Neuronal stem cell (in vitro differentiated cells): ENCODE data around the gene NATD1.

Experiments
- DNase-seq: peaks from one replicate; pipeline ENCODE4 v3.0.0-alpha.2; 2013; ENCODE audit warnings: low spot score
- H2AFZ ChIP-seq: one replicate; pipeline ENCODE4 v1.6.1; 2013; ENCODE audit warnings: mild to moderate bottlenecking, low read length, inconsistent platforms
- H2AK5ac ChIP-seq: 2 replicates; pipeline ENCODE4 v1.6.1; 2013; ENCODE audit warnings: low read depth, mild to moderate bottlenecking, inconsistent platforms, low read length, moderate library complexity, mixed read lengths
- H2BK120ac ChIP-seq: 2 replicates; pipeline ENCODE4 v1.6.1; 2013; ENCODE audit warnings: low read depth, mild to moderate bottlenecking, inconsistent platforms, low read length, moderate library complexity, mixed read lengths
- H2BK12ac ChIP-seq: one replicate; pipeline ENCODE4 v1.6.1; 2013; ENCODE audit warnings: low read length, inconsistent platforms
- H2BK15ac ChIP-seq: 2 replicates; pipeline ENCODE4 v1.6.1; 2013; ENCODE audit warnings: mild to moderate bottlenecking, low read length, inconsistent platforms, mixed read lengths
- H2BK5ac ChIP-seq: one replicate; pipeline ENCODE4 v1.6.1; 2013; ENCODE audit warnings: inconsistent platforms, mild to moderate bottlenecking, low read length, moderate library complexity
- H3K14ac ChIP-seq: one replicate; pipeline ENCODE4 v1.6.1; 2013; ENCODE audit warnings: low read length, inconsistent platforms
- H3K18ac ChIP-seq: 2 replicates; pipeline ENCODE4 v1.6.1; 2013; ENCODE audit warnings: low read length, inconsistent platforms
- H3K23ac ChIP-seq: 2 replicates; pipeline ENCODE4 v1.6.1; 2013; ENCODE audit warnings: low read depth, mild to moderate bottlenecking, mixed read lengths, low read length, inconsistent platforms; ENCODE audit not compliant: poor library complexity
- H3K27ac ChIP-seq: replicated peaks from 3 replicates; pipeline ENCODE4 v1.5.1; 2013; ENCODE audit warnings: low read length, inconsistent platforms
- H3K27me3 ChIP-seq, 3 experiments: 2 replicates each; pipeline ENCODE4 v1.6.1; 2013; ENCODE audit warnings: low read length in 3 of 3, mild to moderate bottlenecking in 2 of 3, inconsistent platforms in 1 of 3, low read depth in 1 of 3, mixed read lengths in 1 of 3, moderate library complexity in 1 of 3; ENCODE audit not compliant: control insufficient read depth in 3 of 3, insufficient read depth in 3 of 3
- H3K36me3 ChIP-seq, 2 donors: replicated peaks in 1 of 2; 2 replicates each; pipeline ENCODE4 v1.6.1; 2013; ENCODE audit warnings: low read length in 2 of 2; ENCODE audit not compliant: control insufficient read depth in 2 of 2, insufficient read depth in 2 of 2
- H3K4ac ChIP-seq: 2 replicates; pipeline ENCODE4 v1.6.1; 2013; ENCODE audit warnings: inconsistent platforms, mild to moderate bottlenecking, low read length, moderate library complexity
- H3K4me1 ChIP-seq, 2 donors: 1 replicate in 1 of 2; 2 replicates in 1 of 2; pipeline ENCODE4 v1.6.1; 2013; ENCODE audit warnings: low read length in 2 of 2, low read depth in 1 of 2; ENCODE audit not compliant: control insufficient read depth in 2 of 2, insufficient read depth in 1 of 2
- H3K4me2 ChIP-seq: one replicate; pipeline ENCODE4 v1.6.1; 2013; ENCODE audit warnings: mild to moderate bottlenecking, low read length, inconsistent platforms; ENCODE audit not compliant: insufficient read depth, poor library complexity, severe bottlenecking
- H3K4me3 ChIP-seq, 2 donors: 2 replicates each; pipeline ENCODE4 v1.5.1; 2013; ENCODE audit warnings: low read length in 2 of 2, mild to moderate bottlenecking in 2 of 2, inconsistent platforms in 1 of 2, moderate library complexity in 1 of 2
- H3K79me1 ChIP-seq: one replicate; pipeline ENCODE4 v1.6.1; 2013; ENCODE audit warnings: low read depth, mild to moderate bottlenecking, inconsistent platforms, low read length, moderate library complexity
- H3K9ac ChIP-seq: one replicate; pipeline ENCODE4 v1.6.1; 2013; ENCODE audit warnings: mild to moderate bottlenecking, low read depth, low read length, inconsistent platforms; ENCODE audit not compliant: poor library complexity
- H3K9me3 ChIP-seq, 2 donors: replicated peaks in 1 of 2; 2 replicates each; pipeline versions ENCODE3 to v1.6.1; 2013; ENCODE audit warnings: low read length in 2 of 2, mild to moderate bottlenecking in 2 of 2, inconsistent platforms in 1 of 2, low read depth in 1 of 2, mixed read lengths in 1 of 2, moderate library complexity in 1 of 2; ENCODE audit not compliant: control insufficient read depth in 2 of 2, insufficient read depth in 1 of 2
- H4K8ac ChIP-seq: one replicate; pipeline ENCODE4 v1.6.1; 2013; ENCODE audit warnings: low read depth, mild to moderate bottlenecking, inconsistent platforms, low read length, moderate library complexity
- H4K91ac ChIP-seq: one replicate; pipeline ENCODE4 v1.6.1; 2013; ENCODE audit warnings: low read length, low read depth, mild to moderate bottlenecking, inconsistent platforms; ENCODE audit not compliant: poor library complexity
- WGBS, 2 donors: extraction: QIAGEN DNeasy Blood & Tissue Kit; methylation state at CpG; one replicate each; pipeline ENCODE4 v1.1.7; 2013; ENCODE audit warnings: missing lambda C conversion rate in 2 of 2, mixed read lengths in 1 of 2; ENCODE audit not compliant: insufficient read length in 2 of 2, insufficient replicate concordance in 1 of 2; ENCODE audit errors: extremely low coverage in 2 of 2; 5-methylcytosine and 5-hydroxymethylcytosine counted together

The NATD1 gene

GRCh38 chr17:21288571-21289017 lies 35.4 kb upstream of the NATD1 start:
- no peak overlapping the region for H3K27ac ChIP-seq
- DNase-seq = no peak
- H3K4ac ChIP-seq = no peak overlapping the region
- no peak overlapping the region for H3K9ac ChIP-seq
- peaks cover 12 to 27% of the 10 kb centered on the region in 2 donors for H3K4me1 ChIP-seq
- H4K91ac ChIP-seq = no peak overlapping the region
- WGBS, 2 donors = no CpG with 5 or more reads among the region's 6 CpGs
- H2BK12ac ChIP-seq = no peak overlapping the region
- no peak overlapping the region for H2AFZ ChIP-seq
- H3K4me2 ChIP-seq = no peak overlapping the region
- H2BK5ac ChIP-seq = no peak overlapping the region
- no peak overlapping the region for H2BK120ac ChIP-seq
- H3K18ac ChIP-seq = no peak overlapping the region
- H3K14ac ChIP-seq = no peak overlapping the region
- H4K8ac ChIP-seq = no peak overlapping the region
- H3K27me3 ChIP-seq = peaks cover 0 to 9% (median 4%) of the 10 kb centered on the region in 3 experiments
- no peak overlapping the region for H2BK15ac ChIP-seq
- no peaks in the 10 kb centered on the region for H3K36me3 ChIP-seq
- no peak overlapping the region for H2AK5ac ChIP-seq
- no peak overlapping the region for H3K4me3 ChIP-seq
- H3K79me1 ChIP-seq = peaks cover 11% of the 10 kb centered on the region
- no peak overlapping the region for H3K23ac ChIP-seq
- H3K9me3 ChIP-seq = peaks cover 0 to 5% of the 10 kb centered on the region in 2 donors

DNA sequence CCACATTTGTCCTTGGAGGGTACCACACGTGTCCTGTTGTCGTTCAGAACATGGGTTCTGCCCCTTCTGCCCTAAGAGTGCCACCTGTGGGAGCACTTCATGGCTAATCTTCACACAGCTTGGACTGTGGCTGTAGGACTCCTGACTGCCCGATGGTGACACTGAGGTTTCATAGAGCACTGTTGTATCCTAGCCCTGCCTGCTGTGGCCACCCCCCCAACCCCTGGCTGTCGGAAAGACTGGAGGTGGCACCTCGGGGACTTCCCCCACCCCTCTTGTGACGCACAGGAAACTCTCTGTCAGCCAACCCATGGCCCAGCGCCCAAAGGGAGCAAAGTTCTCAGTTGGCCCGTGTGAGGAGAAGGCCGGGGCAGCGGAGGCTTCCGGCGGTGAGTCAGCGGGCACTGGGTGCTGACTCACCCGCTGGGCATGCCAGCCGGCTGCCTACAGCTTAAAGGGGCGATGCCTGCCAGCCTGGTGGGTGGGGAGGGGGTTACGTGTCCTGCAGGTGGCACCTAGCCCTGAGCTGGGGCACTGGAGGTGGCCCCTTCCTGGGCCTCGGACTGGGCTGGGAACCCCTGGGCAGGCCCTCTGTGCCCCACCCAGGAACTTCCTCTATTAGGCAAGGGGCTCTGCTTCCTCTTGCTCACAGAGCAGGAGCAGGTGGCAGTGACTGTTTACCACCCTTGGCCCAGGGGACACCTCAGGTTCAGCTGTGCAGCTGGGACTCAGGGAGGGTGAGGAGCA lies 34.7 kb upstream of the NATD1 start:
- WGBS, 2 donors = no CpG with 5 or more reads among the region's 18 CpGs
- Histone ChIP-seq H2AFZ (no peak overlapping the region), H3K18ac (peak overlapping the region; percentile 25), H3K27ac (no peak overlapping the region), H4K91ac (no peak overlapping the region), H2BK15ac (no peak overlapping the region), H3K14ac (no peak overlapping the region), H2AK5ac (peak overlapping the region; percentile 86), H2BK120ac (no peak overlapping the region), H4K8ac (no peak overlapping the region), H3K36me3 (no peaks in the 10 kb centered on the region), H3K4ac (no peak overlapping the region), H3K27me3 (peaks cover 0 to 16% (median 12%) of the 10 kb centered on the region in 3 experiments), H3K4me1 (peaks cover 12 to 29% of the 10 kb centered on the region in 2 donors), H3K4me2 (no peak overlapping the region), H2BK12ac (no peak overlapping the region), H3K9me3 (peaks cover 0 to 5% of the 10 kb centered on the region in 2 donors), H3K9ac (peak overlapping the region; percentile 47), H3K23ac (peak overlapping the region; percentile 10), H3K4me3 (no peak overlapping the region), H2BK5ac (no peak overlapping the region), H3K79me1 (peaks cover 9% of the 10 kb centered on the region)
- no peak for DNase-seq

DNA sequence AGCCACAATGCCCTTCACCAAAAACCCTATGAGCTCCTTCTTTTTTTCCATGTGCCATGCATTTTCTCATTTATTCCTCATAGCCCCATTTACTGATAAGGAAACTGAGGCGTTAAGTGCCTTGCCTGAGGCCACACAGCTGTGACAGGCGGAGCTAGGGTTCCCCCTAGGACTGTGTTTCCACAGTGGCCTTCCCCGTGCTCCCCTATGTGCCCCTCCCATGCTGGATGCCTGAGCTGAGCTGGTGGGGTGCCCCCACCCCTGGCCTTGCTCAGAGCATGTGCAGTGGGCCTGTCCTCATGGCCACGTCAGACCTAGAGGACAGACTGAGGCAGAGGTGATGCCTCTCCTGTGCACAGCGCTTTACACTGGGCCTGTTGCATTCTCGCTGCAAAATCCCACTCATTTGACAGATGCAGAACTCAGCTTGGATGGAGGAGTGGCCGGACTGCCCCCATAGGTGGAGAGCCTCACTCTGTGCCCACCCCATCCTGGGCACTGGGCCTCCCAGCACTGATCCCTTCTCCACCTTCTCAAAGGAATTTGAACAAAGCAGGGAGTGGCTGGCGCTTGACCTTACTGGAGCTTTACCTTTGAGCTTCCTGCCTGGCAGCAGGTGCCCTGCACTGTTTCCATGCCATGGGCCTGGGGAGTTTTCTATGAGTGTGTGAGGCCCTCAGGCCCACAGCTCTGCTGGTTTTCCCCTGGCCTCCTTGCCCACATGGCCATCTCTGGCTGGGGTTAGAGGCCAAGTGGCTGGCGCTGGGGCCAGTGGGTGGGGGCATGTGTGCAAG lies 33.9 kb upstream of the NATD1 start:
- no peak for DNase-seq
- Histone ChIP-seq H2BK12ac (no peak overlapping the region), H3K4me3 (peak overlapping the region in 1 of 2 donors; percentile 72), H3K4ac (no peak overlapping the region), H2BK15ac (no peak overlapping the region), H2AFZ (no peak overlapping the region), H2BK5ac (no peak overlapping the region), H3K9me3 (peaks cover 0 to 2% of the 10 kb centered on the region in 2 donors), H3K27me3 (peaks cover 0 to 19% (median 17%) of the 10 kb centered on the region in 3 experiments), H3K36me3 (no peaks in the 10 kb centered on the region), H3K4me2 (no peak overlapping the region), H3K9ac (peak overlapping the region; percentile 47), H2BK120ac (no peak overlapping the region), H2AK5ac (peak overlapping the region; percentile 86), H4K91ac (no peak overlapping the region), H4K8ac (no peak overlapping the region), H3K23ac (no peak overlapping the region), H3K4me1 (peaks cover 12 to 29% of the 10 kb centered on the region in 2 donors), H3K14ac (no peak overlapping the region), H3K27ac (no peak overlapping the region), H3K79me1 (peaks cover 9% of the 10 kb centered on the region), H3K18ac (no peak overlapping the region)
- no CpG with 5 or more reads among the region's 9 CpGs for WGBS, 2 donors
